Measurements from ENCODE around the gene CADPS2.

The CADPS2 gene

GRCh38 chr7:122709930-122710646 is 176.2 kb downstream of the CADPS2 start:
- no peaks in the 10 kb centered on the region for H3K27me3 ChIP-seq (ENCODE audit: insufficient read depth, poor library complexity, severe bottlenecking)
- no peak overlapping the region for H3K4me3 ChIP-seq (replicated peaks; ENCODE audit: insufficient read depth, low read length)
- TF ChIP-seq GABPA (IDR thresholded peaks at IDR 0.05; ENCODE audit: low read depth) (no peak), POLR2AphosphoS5 (IDR thresholded peaks at IDR 0.05; ENCODE audit: low read depth) (no peak), SPI1 (IDR thresholded peaks at IDR 0.05; ENCODE audit: borderline replicate concordance, low read depth) (no peak), REST (IDR thresholded peaks at IDR 0.05; ENCODE audit: insufficient replicate concordance, low read depth) (no peak)
- TF ChIP-seq, protein P1, sequence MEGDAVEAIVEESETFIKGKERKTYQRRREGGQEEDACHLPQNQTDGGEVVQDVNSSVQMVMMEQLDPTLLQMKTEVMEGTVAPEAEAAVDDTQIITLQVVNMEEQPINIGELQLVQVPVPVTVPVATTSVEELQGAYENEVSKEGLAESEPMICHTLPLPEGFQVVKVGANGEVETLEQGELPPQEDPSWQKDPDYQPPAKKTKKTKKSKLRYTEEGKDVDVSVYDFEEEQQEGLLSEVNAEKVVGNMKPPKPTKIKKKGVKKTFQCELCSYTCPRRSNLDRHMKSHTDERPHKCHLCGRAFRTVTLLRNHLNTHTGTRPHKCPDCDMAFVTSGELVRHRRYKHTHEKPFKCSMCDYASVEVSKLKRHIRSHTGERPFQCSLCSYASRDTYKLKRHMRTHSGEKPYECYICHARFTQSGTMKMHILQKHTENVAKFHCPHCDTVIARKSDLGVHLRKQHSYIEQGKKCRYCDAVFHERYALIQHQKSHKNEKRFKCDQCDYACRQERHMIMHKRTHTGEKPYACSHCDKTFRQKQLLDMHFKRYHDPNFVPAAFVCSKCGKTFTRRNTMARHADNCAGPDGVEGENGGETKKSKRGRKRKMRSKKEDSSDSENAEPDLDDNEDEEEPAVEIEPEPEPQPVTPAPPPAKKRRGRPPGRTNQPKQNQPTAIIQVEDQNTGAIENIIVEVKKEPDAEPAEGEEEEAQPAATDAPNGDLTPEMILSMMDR (IDR thresholded peaks at IDR 0.05; ENCODE audit: insufficient read depth, low read length) = no peak
- no peak for DNase-seq (ENCODE audit: low read depth in 1 of 2, low spot score in 1 of 2)
- H3K27ac ChIP-seq (replicated peaks) = no peak overlapping the region

DNA sequence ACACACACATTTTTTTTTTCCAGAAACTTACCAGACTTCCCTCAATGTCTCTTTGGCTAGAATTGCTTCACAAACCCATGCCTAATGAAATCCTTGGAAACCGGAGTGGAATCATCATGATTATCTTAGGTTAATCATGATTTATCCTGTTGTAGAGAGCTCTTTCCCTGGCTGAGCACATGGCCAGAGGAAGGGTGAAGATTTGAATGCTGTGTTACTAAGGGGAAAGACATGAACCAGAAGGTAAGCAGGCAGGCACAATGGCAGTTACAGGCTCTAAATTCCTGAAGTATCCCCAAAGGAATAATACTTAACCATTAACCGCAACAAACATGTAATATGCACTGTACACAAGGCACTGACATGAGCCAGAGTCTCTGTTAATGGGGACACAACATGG is 179.4 kb downstream of the CADPS2 start:
- no peaks in the 10 kb centered on the region for H3K27me3 ChIP-seq (ENCODE audit: insufficient read depth, poor library complexity, severe bottlenecking)
- no peak overlapping the region for H3K4me3 ChIP-seq (replicated peaks; ENCODE audit: insufficient read depth, low read length)
- no peak for TF ChIP-seq REST (IDR thresholded peaks at IDR 0.05; ENCODE audit: insufficient replicate concordance, low read depth)
- no peak overlapping the region for H3K27ac ChIP-seq (replicated peaks)
- DNase-seq (ENCODE audit: low read depth in 1 of 2, low spot score in 1 of 2) = no peak

- Histone ChIP-seq H3K27me3 (ENCODE audit: insufficient read depth, poor library complexity, severe bottlenecking) (no peaks in the 10 kb centered on the region), H3K27ac (replicated peaks) (no peak within 1 kb of the TSS), H3K4me3 (replicated peaks; ENCODE audit: insufficient read depth, low read length) (no peak within 1 kb of the TSS)
- TF ChIP-seq GABPA (IDR thresholded peaks at IDR 0.05; ENCODE audit: low read depth) = no peak
- TF ChIP-seq, protein P1 (IDR thresholded peaks at IDR 0.05; ENCODE audit: insufficient read depth, low read length) = no peak
- TF ChIP-seq POLR2AphosphoS5 (IDR thresholded peaks at IDR 0.05; ENCODE audit: low read depth) = no peak
- no peak for DNase-seq (ENCODE audit: low read depth in 1 of 2, low spot score in 1 of 2)
These were observed 183.3 kb downstream of the CADPS2 start, which contains the start of gene RNF148 for GRCh38 chr7:122702872-122703510. Gene RNF148 (minus strand): TSS chr7:122702922. CDS start chr7:122702750, 172 bp downstream.

DNA sequence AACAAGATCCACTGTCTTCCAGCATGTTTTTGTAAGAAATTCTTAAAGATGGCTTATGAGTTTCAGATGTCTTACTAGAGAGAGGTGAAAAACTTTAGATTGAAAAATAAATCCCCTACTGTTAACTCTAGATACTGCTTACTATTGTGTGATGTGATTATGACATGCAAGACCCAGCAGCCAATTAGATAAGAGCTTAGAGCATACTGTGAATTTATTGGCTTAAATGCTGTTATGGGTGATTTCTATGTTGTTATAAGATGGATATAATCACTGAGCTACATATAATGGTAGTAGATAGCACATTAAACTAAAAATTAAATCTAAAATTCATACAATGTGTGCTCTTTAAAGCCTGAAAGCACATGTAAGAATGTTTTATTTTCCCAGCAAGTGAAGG is 187.2 kb downstream of the CADPS2 start, which contains the start of gene RNF133:
RNF133 (minus strand) TSS at position 101 of the 400 bp plus-strand sequence. CDS start 199 bp downstream, outside the sequence.
- TF ChIP-seq POLR2AphosphoS5 (IDR thresholded peaks at IDR 0.05; ENCODE audit: low read depth) (no peak), REST (IDR thresholded peaks at IDR 0.05; ENCODE audit: insufficient replicate concordance, low read depth) (no peak), GABPA (IDR thresholded peaks at IDR 0.05; ENCODE audit: low read depth) (no peak), SPI1 (IDR thresholded peaks at IDR 0.05; ENCODE audit: borderline replicate concordance, low read depth) (no peak)
- TF ChIP-seq, protein P1 (IDR thresholded peaks at IDR 0.05; ENCODE audit: insufficient read depth, low read length) = no peak
- Histone ChIP-seq H3K27me3 (ENCODE audit: insufficient read depth, poor library complexity, severe bottlenecking) (no peaks in the 10 kb centered on the region), H3K4me3 (replicated peaks; ENCODE audit: insufficient read depth, low read length) (no peak within 1 kb of the TSS), H3K27ac (replicated peaks) (no peak within 1 kb of the TSS)
- DNase-seq (ENCODE audit: low read depth in 1 of 2, low spot score in 1 of 2) = no peak

Data from HL-60 (cell line).